Tibial nerve (tissue), 4 donors: Measurements from ENCODE around the gene CST4.

Experiments
- EP300 ChIP-seq, 2 donors: sonication (generic); formaldehyde crosslinking; IDR thresholded peaks; one replicate each; pipeline ENCODE4 v1.6.1; 2017; ENCODE audit warnings: antibody characterized with exemption in 2 of 2, mild to moderate bottlenecking in 1 of 2
- POLR2A ChIP-seq, 2 donors: fragments of 450-650 bp; IDR thresholded peaks; one replicate each; pipeline ENCODE4 v1.6.1; 2017; ENCODE audit warnings: antibody characterized with exemption in 2 of 2, mild to moderate bottlenecking in 2 of 2, moderate library complexity in 2 of 2
- TF ChIP-seq, protein P1 (sequence below), 5 experiments: fragments of 200-600 bp in 3 of 5; fragments of 450-650 bp in 2 of 5; sonication (generic) in 3 of 5; IDR thresholded peaks; one replicate each; pipeline ENCODE4 v1.5.1; 2016 to 2019; ENCODE audit warnings: antibody characterized with exemption in 5 of 5, mild to moderate bottlenecking in 3 of 5, moderate library complexity in 2 of 5

DNA sequence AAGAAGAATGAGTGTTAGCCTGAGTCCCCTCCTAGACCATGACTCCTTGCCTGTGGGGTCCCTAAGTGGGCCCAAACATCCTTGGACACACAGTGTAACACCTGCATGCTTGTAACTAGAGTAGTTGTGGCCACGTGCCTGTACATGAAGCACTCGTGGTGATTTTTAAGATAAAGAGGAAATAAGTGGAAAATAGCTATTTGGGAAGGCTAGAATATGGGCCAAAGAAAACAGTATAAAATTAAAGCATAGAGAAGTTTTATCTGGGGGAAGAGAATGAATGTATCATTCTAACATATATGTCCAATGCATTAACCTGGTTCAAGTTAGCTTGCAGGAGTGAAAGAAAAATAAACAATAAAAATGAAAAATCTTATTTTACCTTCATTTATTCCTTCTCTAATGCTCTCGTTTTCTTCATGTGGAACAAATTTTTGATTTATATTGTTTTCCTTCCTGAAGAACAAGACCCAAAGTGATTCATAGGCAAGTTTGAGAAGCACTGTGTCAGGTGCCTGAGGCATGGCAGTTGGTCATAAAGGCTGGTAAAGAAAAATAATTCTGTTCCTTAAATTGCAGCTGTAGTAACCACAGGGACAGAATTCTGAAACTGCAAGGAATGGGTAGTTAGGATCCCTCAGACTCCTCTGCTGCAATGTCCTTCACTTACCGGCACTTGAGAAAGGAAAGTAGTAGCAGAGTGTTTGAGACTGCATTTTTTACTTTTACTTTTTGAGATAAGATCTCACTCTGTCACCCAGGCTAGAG, 42.5 kb downstream of the CST4 start:
- TF ChIP-seq, protein P1, sequence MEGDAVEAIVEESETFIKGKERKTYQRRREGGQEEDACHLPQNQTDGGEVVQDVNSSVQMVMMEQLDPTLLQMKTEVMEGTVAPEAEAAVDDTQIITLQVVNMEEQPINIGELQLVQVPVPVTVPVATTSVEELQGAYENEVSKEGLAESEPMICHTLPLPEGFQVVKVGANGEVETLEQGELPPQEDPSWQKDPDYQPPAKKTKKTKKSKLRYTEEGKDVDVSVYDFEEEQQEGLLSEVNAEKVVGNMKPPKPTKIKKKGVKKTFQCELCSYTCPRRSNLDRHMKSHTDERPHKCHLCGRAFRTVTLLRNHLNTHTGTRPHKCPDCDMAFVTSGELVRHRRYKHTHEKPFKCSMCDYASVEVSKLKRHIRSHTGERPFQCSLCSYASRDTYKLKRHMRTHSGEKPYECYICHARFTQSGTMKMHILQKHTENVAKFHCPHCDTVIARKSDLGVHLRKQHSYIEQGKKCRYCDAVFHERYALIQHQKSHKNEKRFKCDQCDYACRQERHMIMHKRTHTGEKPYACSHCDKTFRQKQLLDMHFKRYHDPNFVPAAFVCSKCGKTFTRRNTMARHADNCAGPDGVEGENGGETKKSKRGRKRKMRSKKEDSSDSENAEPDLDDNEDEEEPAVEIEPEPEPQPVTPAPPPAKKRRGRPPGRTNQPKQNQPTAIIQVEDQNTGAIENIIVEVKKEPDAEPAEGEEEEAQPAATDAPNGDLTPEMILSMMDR (IDR thresholded peaks at IDR 0.05), result no peak
- no peak for TF ChIP-seq EP300 (IDR thresholded peaks at IDR 0.05)
- TF ChIP-seq POLR2A (IDR thresholded peaks at IDR 0.05), result no peak
